GM10248 (cell line): ENCODE results near the gene RNF224.

Source experiments
- CTCF ChIA-PET: fragments of 300-600 bp; sonication (Branson Sonifier 250); formaldehyde crosslinking; extraction: SDS; loops from one replicate; lab custom pipeline; 2021; ENCODE audit warnings: antibody characterized with exemption; lab: Yijun Ruan, JAX
- POLR2A ChIA-PET: fragments of 350-650 bp; sonication (Branson Sonifier 250); formaldehyde crosslinking; extraction: SDS; loops from one replicate; lab custom pipeline; 2020; ENCODE audit warnings: antibody characterized with exemption; lab: Yijun Ruan, JAX
- DNase-seq: peaks from one replicate; pipeline ENCODE4 v3.0.0; 2012; ENCODE audit errors: extremely low spot score
- TF ChIP-seq, protein P1 (sequence below): IDR thresholded peaks from 2 replicates; pipeline ENCODE4 v1.5.1; 2012; ENCODE audit warnings: mild to moderate bottlenecking, low read depth; ENCODE audit errors: extremely low read depth, missing control alignments, control extremely low read depth

The RNF224 gene

DNA sequence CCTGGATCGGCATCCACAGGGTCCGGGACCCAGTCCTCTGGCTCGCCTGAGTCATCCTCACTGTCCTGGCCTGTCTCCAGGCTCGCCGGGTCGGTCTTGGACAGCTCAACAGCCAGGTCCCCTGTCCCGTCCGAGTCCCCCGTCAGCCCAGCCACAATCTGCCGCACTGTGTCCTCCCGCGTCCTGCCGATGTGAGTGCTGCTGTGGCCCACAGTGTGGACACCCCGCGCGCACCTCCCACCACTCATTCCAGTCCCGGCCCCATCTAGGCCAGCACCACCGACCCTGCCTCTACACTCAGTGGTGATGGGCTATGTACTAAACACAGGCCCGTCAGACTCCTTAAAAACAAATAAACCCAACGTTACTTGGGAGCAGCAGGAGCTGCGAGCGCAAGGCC, 45.6 kb upstream of the RNF224 start:
- TF ChIP-seq, protein P1, sequence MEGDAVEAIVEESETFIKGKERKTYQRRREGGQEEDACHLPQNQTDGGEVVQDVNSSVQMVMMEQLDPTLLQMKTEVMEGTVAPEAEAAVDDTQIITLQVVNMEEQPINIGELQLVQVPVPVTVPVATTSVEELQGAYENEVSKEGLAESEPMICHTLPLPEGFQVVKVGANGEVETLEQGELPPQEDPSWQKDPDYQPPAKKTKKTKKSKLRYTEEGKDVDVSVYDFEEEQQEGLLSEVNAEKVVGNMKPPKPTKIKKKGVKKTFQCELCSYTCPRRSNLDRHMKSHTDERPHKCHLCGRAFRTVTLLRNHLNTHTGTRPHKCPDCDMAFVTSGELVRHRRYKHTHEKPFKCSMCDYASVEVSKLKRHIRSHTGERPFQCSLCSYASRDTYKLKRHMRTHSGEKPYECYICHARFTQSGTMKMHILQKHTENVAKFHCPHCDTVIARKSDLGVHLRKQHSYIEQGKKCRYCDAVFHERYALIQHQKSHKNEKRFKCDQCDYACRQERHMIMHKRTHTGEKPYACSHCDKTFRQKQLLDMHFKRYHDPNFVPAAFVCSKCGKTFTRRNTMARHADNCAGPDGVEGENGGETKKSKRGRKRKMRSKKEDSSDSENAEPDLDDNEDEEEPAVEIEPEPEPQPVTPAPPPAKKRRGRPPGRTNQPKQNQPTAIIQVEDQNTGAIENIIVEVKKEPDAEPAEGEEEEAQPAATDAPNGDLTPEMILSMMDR: no peak
- ChIA-PET CTCF (interaction anchor here (1.1 to 2.6 kb wide), 3 partner anchors 17 to 55 kb away, joined by 3 to 7 read pairs (median 6); partner anchors contain the start of gene TPRN), POLR2A (no interaction called here)
- DNase-seq: no peak

DNA sequence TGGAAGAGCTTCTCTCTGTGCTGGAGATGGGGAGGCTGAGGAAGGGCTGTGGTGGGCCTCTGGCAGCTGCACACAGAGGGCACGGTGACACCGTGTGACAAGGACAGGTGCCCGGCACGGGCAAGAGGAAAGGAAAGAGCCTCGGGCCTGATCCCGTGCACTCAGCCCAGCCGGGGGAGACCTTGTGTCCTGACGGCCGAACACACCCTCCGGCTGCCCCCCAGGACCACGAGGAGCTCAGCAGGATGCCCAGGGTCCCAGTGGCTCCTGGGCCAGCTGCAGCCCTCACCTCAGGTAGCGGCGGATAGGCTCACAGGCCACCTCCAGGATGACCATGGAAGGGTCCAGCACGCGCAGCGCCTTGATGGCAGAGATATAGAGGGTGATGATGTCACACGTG, 44.5 kb upstream of the RNF224 start:
- no peak for DNase-seq
- ChIA-PET CTCF (interaction anchor here (2.6 kb wide), 1 partner anchor 54 kb away, joined by 7 read pairs; no protein-coding TSS in a partner anchor), POLR2A (no interaction called here)
- TF ChIP-seq, protein P1: no peak

DNA sequence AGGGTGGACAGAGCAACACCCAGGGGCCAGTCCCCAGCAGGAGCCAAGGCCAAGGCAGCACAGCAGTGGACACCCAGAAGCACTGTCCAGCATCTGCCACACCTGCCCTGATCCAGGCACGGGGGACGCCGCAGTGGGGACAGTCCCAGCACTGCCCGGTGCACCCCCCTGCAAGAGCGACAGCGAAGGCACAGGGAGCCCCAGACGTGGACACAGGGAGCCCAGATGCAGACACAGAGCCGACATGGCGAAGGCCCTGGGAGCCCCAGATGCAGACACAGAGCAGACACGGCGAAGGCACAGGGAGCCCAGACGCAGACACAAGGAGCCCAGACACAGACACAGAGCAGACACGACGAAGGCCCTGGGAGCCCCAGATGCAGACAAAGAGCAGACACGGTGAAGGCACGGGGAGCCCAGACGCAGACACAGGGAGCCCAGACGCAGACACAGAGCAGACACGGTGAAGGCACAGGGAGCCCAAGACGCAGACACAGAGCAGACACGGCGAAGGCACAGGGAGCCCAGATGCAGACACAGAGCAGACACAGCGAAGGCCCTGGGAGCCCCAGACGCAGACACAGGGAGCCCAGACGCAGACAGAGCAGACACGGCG, 43.2 kb upstream of the RNF224 start:
- TF ChIP-seq, protein P1: no peak
- ChIA-PET CTCF (no interaction called here), POLR2A (interaction anchor here (1.0 kb wide), 1 partner anchor 12 kb away, joined by 3 read pairs; the partner anchor contains the start of gene TMEM210)
- no peak for DNase-seq

DNA sequence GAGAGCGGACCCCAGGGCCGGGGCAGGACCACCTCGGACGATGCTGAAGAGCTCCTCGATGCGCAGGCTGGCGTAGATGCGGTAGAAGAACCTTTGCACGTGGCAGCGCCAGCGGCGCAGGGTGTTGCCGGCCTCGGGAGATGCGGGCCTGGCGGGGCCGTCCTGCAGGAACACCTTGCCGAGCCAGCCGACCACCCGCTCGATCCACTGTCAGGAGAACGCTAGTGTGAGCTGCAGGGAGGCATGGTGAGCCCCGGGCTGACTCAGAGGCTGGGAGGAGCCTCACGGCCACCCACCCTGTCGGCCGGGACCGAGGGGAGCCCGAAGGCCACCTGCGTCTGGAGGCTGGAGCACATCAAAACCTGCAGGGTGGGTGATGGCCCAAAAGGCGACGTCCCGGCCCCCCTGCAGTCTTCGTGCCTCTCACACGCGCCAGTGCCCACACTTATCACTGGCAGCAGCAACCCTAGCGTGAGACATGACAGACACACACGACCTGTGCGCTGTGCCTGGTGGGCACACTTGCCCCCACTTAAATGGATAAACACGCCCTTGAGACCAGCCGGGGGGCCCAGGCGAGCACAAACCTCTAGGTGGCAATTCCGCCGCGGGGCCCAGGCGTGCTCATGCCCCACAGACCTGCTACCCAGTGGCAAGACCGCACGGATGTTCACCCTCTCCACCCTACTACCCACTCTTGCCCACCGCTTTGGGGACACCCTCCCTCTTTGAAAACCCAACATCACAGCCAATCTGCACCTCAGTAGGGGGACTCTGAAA, 42.2 kb upstream of the RNF224 start:
- DNase-seq: no peak
- ChIA-PET CTCF (no interaction called here), POLR2A (interaction anchor here (1.0 kb wide), 1 partner anchor 13 kb away, joined by 3 read pairs; the partner anchor contains the start of gene TMEM210)
- TF ChIP-seq, protein P1: no peak

DNA sequence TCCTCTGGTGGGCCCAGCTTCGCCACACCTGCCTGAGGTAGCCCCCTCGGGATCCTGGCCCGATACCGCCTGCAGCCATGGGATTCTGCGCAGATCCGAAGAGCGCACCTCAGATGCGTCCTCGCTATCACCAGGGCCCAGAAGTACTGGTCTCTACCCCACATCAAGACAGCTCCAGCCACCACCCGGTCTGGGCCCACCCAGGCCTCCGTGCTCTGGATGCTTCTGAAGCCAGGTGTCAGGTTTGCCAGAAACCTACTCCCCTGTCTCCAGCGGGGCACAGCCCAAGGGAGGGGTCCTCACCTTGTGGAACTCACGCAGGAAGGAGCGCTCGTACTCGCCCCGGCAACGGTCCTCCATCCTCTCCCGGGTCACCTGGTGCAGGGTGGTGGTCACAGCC, 41.4 kb upstream of the RNF224 start:
- POLR2A ChIA-PET: no interaction called here
- DNase-seq: no peak

DNA sequence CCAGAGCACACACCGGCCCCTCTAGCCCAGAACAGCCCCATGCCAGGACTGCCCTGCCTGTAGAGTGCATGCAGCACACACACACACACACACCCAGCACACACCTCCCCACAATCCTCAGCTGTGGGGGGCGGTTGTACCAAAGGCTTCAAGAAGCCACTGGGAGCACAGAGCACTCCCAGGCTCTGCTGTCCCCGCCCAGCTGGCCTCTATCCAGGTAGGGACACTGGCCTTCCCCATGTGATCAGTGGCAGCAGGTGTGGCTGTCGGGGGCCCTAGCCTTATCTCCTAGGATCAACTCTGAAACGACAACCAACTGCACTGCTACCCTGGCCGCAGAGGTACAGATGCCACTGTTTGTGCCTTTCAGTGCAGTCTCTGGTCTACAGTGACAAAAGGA, 40.9 kb upstream of the RNF224 start:
- TF ChIP-seq, protein P1: no peak
- ChIA-PET CTCF (interaction anchor here (1.5 to 3.3 kb wide), 2 partner anchors 10 to 50 kb away, joined by 7 to 24 read pairs; no protein-coding TSS in a partner anchor), POLR2A (no interaction called here)
- DNase-seq: no peak

More for the DNA sequence above, 41.4 kb upstream of the RNF224 start:
- TF ChIP-seq, protein P1: no peak
- CTCF ChIA-PET: no interaction called here
